ENCODE data around the gene PARG. TPM values are rescaled to one million over a fixed set of nuclear protein-coding genes. Genes with fewer than 3 reads are reported as not detected.

Gene PARG
- polyA plus RNA-seq, 1 of the 3 experiments (the other 2 are of a cell fraction), result 12.1 TPM

- TF ChIP-seq POLR2AphosphoS5 (IDR thresholded peaks at IDR 0.05; ENCODE audit: low read depth, low read length) (no peak), ZBTB33 (IDR thresholded peaks at IDR 0.05; ENCODE audit: borderline replicate concordance, low read depth) (no peak)
Observed at GRCh38 chr10:49830016-49830415, 111.8 kb downstream of the PARG start (continued).

- ChIA-PET CTCF (no interaction called here), POLR2A (no interaction called here)
- Histone ChIP-seq H3K9me3 (no peaks in the 10 kb centered on the region), H3K9ac (no peak overlapping the region), H3K4me2 (no peak overlapping the region), H3K4me3 (ENCODE audit: low read depth in 2 of 2, low read length in 1 of 2) (no peak overlapping the region), H3K9me2 (no peaks in the 10 kb centered on the region), H3K27me3 (ENCODE audit: insufficient read depth) (no peaks in the 10 kb centered on the region), H3K36me3 (replicated peaks in 1 of 2; ENCODE audit: control insufficient read depth in 1 of 2, insufficient read depth in 2 of 2, low read length in 1 of 2) (peaks cover 18 to 41% of the 10 kb centered on the region in 2 experiments), H3K4me1 (ENCODE audit: control insufficient read depth in 1 of 2, insufficient read depth in 2 of 2, low read depth in 1 of 2, low read length in 1 of 2) (peaks cover 0 to 21% of the 10 kb centered on the region in 2 experiments), H2AFZ (ENCODE audit: low read depth) (no peak overlapping the region), H4K20me1 (ENCODE audit: insufficient read depth) (no peaks in the 10 kb centered on the region), H3K27ac (ENCODE audit: low read depth in 2 of 2, low read length in 1 of 2) (no peak overlapping the region), H3K79me2 (ENCODE audit: insufficient read depth) (no peaks in the 10 kb centered on the region), H3F3A (replicated peaks; ENCODE audit: insufficient read depth) (peaks cover 6% of the 10 kb centered on the region)
- WGBS (ENCODE audit: low lambda C conversion rate), result 91% methylated on average over 3 of the region's 3 CpGs
- TF ChIP-seq TAF1 (IDR thresholded peaks at IDR 0.05; ENCODE audit: borderline replicate concordance, low read depth, low read length) (no peak), FOXJ3 (CRISPR knock-in tag; IDR thresholded peaks at IDR 0.05) (no peak), RXRA (IDR thresholded peaks at IDR 0.05; ENCODE audit: borderline replicate concordance, low read depth) (no peak), EP300 (IDR thresholded peaks at IDR 0.05; ENCODE audit: borderline replicate concordance in 1 of 2, low read depth in 1 of 2, low read length in 1 of 2) (no peak)
- TF ChIP-seq, protein P1, sequence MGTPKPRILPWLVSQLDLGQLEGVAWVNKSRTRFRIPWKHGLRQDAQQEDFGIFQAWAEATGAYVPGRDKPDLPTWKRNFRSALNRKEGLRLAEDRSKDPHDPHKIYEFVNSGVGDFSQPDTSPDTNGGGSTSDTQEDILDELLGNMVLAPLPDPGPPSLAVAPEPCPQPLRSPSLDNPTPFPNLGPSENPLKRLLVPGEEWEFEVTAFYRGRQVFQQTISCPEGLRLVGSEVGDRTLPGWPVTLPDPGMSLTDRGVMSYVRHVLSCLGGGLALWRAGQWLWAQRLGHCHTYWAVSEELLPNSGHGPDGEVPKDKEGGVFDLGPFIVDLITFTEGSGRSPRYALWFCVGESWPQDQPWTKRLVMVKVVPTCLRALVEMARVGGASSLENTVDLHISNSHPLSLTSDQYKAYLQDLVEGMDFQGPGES (IDR thresholded peaks at IDR 0.05; ENCODE audit: low read depth, low read length), result no peak
- TF ChIP-seq, protein P2, sequence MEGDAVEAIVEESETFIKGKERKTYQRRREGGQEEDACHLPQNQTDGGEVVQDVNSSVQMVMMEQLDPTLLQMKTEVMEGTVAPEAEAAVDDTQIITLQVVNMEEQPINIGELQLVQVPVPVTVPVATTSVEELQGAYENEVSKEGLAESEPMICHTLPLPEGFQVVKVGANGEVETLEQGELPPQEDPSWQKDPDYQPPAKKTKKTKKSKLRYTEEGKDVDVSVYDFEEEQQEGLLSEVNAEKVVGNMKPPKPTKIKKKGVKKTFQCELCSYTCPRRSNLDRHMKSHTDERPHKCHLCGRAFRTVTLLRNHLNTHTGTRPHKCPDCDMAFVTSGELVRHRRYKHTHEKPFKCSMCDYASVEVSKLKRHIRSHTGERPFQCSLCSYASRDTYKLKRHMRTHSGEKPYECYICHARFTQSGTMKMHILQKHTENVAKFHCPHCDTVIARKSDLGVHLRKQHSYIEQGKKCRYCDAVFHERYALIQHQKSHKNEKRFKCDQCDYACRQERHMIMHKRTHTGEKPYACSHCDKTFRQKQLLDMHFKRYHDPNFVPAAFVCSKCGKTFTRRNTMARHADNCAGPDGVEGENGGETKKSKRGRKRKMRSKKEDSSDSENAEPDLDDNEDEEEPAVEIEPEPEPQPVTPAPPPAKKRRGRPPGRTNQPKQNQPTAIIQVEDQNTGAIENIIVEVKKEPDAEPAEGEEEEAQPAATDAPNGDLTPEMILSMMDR (IDR thresholded peaks at IDR 0.05), result no peak
- no peak for DNase-seq
Observed at GRCh38 chr10:49827297-49827696, 114.5 kb downstream of the PARG start.

GRCh38 chr10:49819234-49819958, 122.4 kb downstream of the PARG start:
- WGBS (ENCODE audit: low lambda C conversion rate), result 95% methylated on average over 9 of the region's 9 CpGs
- TF ChIP-seq NFIC (IDR thresholded peaks at IDR 0.05; ENCODE audit: borderline replicate concordance) (no peak), RXRA (IDR thresholded peaks at IDR 0.05; ENCODE audit: borderline replicate concordance, low read depth) (no peak), ELF1 (IDR thresholded peaks at IDR 0.05) (no peak), TCF12 (IDR thresholded peaks at IDR 0.05) (no peak), RCOR1 (IDR thresholded peaks at IDR 0.05; ENCODE audit: low read length) (no peak), GATA2 (CRISPR knock-in tag; IDR thresholded peaks at IDR 0.05) (no peak), USF2 (IDR thresholded peaks at IDR 0.05; ENCODE audit: borderline replicate concordance, low read depth, low read length) (no peak), NRF1 (IDR thresholded peaks at IDR 0.05; ENCODE audit: low read depth, low read length) (no peak), JUND (IDR thresholded peaks at IDR 0.05) (no peak), FOXM1 (IDR thresholded peaks at IDR 0.05; ENCODE audit: low read depth) (no peak), YY1 (IDR thresholded peaks at IDR 0.05; ENCODE audit: low read depth) (no peak), EZH2phosphoT487 (IDR thresholded peaks at IDR 0.05; ENCODE audit: borderline replicate concordance, low read depth) (no peak)
- TF ChIP-seq, protein P3, sequence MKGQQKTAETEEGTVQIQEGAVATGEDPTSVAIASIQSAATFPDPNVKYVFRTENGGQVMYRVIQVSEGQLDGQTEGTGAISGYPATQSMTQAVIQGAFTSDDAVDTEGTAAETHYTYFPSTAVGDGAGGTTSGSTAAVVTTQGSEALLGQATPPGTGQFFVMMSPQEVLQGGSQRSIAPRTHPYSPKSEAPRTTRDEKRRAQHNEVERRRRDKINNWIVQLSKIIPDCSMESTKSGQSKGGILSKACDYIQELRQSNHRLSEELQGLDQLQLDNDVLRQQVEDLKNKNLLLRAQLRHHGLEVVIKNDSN (IDR thresholded peaks at IDR 0.05; ENCODE audit: borderline replicate concordance, low read depth), result no peak

More at GRCh38 chr10:49819234-49819958, 122.4 kb downstream of the PARG start:
- no peaks in the 10 kb centered on the region; a peak in 2 of 4 replicates for H3K4me1 ChIP-seq (ENCODE audit: control insufficient read depth in 1 of 2, insufficient read depth in 2 of 2, low read depth in 1 of 2, low read length in 1 of 2)
- H2AFZ ChIP-seq (ENCODE audit: low read depth), result no peak overlapping the region
- H3K27me3 ChIP-seq (ENCODE audit: insufficient read depth), result no peaks in the 10 kb centered on the region
- no peak overlapping the region for H3K9ac ChIP-seq
- H4K20me1 ChIP-seq (ENCODE audit: insufficient read depth), result no peaks in the 10 kb centered on the region
- H3K9me3 ChIP-seq, result no peaks in the 10 kb centered on the region
- peaks cover 36 to 48% of the 10 kb centered on the region in 2 experiments for H3K36me3 ChIP-seq (replicated peaks in 1 of 2; ENCODE audit: control insufficient read depth in 1 of 2, insufficient read depth in 2 of 2, low read length in 1 of 2)
- H3K9me2 ChIP-seq, result no peaks in the 10 kb centered on the region
- no peak overlapping the region for H3K27ac ChIP-seq (ENCODE audit: low read depth in 2 of 2, low read length in 1 of 2)
- no peak overlapping the region for H3K4me3 ChIP-seq (ENCODE audit: low read depth in 2 of 2, low read length in 1 of 2)
- no peaks in the 10 kb centered on the region for H3F3A ChIP-seq (replicated peaks; ENCODE audit: insufficient read depth)
- ChIA-PET CTCF (no interaction called here), POLR2A (no interaction called here)
- DNase-seq, result no peak
- no peak overlapping the region for H3K4me2 ChIP-seq
- H3K79me2 ChIP-seq (ENCODE audit: insufficient read depth), result no peaks in the 10 kb centered on the region

Measured in SK-N-SH (cell line).